ENCODE measurements around the gene TMEM131L.

GRCh38 chr4:153485860-153486259 lies 19.7 kb downstream of the TMEM131L start:
- TF ChIP-seq CTCF (IDR thresholded peaks at IDR 0.05; ENCODE audit: low read depth, low read length) (no peak), EZH2phosphoT487 (IDR thresholded peaks at IDR 0.05; ENCODE audit: low read depth) (no peak)
